ENCODE results near the gene CFAP299. TPM values are rescaled to one million over a fixed set of nuclear protein-coding genes. Genes with fewer than 3 reads are reported as not detected.

CFAP299 gene
- total RNA-seq, 2 experiments from 2014 or later: not detected

- Mint-ChIP-seq H3K27ac (no peak overlapping the region), H3K36me3 (ENCODE audit: low read depth) (no peaks in the 10 kb centered on the region), H3K27me3 (peaks cover 5% of the 10 kb centered on the region), H3K4me1 (peaks cover 1% of the 10 kb centered on the region), H3K9me3 (ENCODE audit: low read depth) (no peaks in the 10 kb centered on the region), H3K4me3 (no peak overlapping the region)
- intact Hi-C loops (cut with DNase I, micrococcal nuclease): loop anchor here in 1 of 2 experiments (2.0 kb wide), 1 partner anchor 17 kb away; no protein-coding TSS in a partner anchor
- ATAC-seq (no peak), DNase-seq (no peak)
- ChIA-PET POLR2A (no interaction called here), CTCF (no interaction called here)
Measured at GRCh38 chr4:80875642-80876041, 540.1 kb downstream of the CFAP299 start.

GRCh38 chr4:80876810-80877209, 541.3 kb downstream of the CFAP299 start:
- ChIA-PET POLR2A (no interaction called here), CTCF (no interaction called here)
- H3K27ac Mint-ChIP-seq: no peak overlapping the region
- peaks cover 1% of the 10 kb centered on the region for H3K4me1 Mint-ChIP-seq
- peaks cover 2% of the 10 kb centered on the region for H3K9me3 Mint-ChIP-seq (ENCODE audit: low read depth)
- H3K27me3 Mint-ChIP-seq: peaks cover 5% of the 10 kb centered on the region
- DNase-seq (no peak), ATAC-seq (no peak)
- H3K36me3 Mint-ChIP-seq (ENCODE audit: low read depth): no peaks in the 10 kb centered on the region
- H3K4me3 Mint-ChIP-seq: no peak overlapping the region
- intact Hi-C loops (cut with DNase I, micrococcal nuclease): loop anchor here in 1 of 2 experiments (2.0 kb wide), 1 partner anchor 16 kb away; no protein-coding TSS in a partner anchor

GRCh38 chr4:80878218-80878617, 542.7 kb downstream of the CFAP299 start:
- Mint-ChIP-seq H3K4me1 (peaks cover 1% of the 10 kb centered on the region), H3K27ac (no peak overlapping the region), H3K4me3 (no peak overlapping the region), H3K27me3 (peaks cover 5% of the 10 kb centered on the region), H3K36me3 (ENCODE audit: low read depth) (no peaks in the 10 kb centered on the region), H3K9me3 (ENCODE audit: low read depth) (peaks cover 2% of the 10 kb centered on the region)
- ChIA-PET CTCF (no interaction called here), POLR2A (no interaction called here)
- intact Hi-C loops (cut with DNase I, micrococcal nuclease): no loop called here
- DNase-seq (no peak), ATAC-seq (no peak)

- ChIA-PET CTCF (interaction anchor here (0.7 to 1.0 kb wide), 2 partner anchors 12 to 495 kb away, joined by 3 read pairs; no protein-coding TSS in a partner anchor), POLR2A (no interaction called here)
- intact Hi-C loops (cut with DNase I, micrococcal nuclease): no loop called here
- no peak overlapping the region for H3K27ac Mint-ChIP-seq
- no peak for DNase-seq
- no peak overlapping the region for H3K4me3 Mint-ChIP-seq
- ATAC-seq: peak; percentile 23
- peaks cover 4% of the 10 kb centered on the region for H3K27me3 Mint-ChIP-seq
- no peaks in the 10 kb centered on the region for H3K4me1 Mint-ChIP-seq
- no peaks in the 10 kb centered on the region for H3K36me3 Mint-ChIP-seq (ENCODE audit: low read depth)
- H3K9me3 Mint-ChIP-seq (ENCODE audit: low read depth): peaks cover 5% of the 10 kb centered on the region
Measured at GRCh38 chr4:80897537-80898303, 562.2 kb downstream of the CFAP299 start.

GRCh38 chr4:80900908-80901307, 565.4 kb downstream of the CFAP299 start:
- Mint-ChIP-seq H3K27ac (no peak overlapping the region), H3K4me3 (no peak overlapping the region), H3K9me3 (ENCODE audit: low read depth) (peaks cover 2% of the 10 kb centered on the region), H3K36me3 (ENCODE audit: low read depth) (no peaks in the 10 kb centered on the region), H3K4me1 (no peaks in the 10 kb centered on the region), H3K27me3 (peaks cover 2% of the 10 kb centered on the region)
- CTCF ChIA-PET: no interaction called here
- no peak for DNase-seq
- POLR2A ChIA-PET: no interaction called here
- intact Hi-C loops (cut with DNase I, micrococcal nuclease): no loop called here
- ATAC-seq: no peak

- DNase-seq (no peak), ATAC-seq (no peak)
- Mint-ChIP-seq H3K36me3 (ENCODE audit: low read depth) (no peaks in the 10 kb centered on the region), H3K27me3 (peaks cover 2% of the 10 kb centered on the region), H3K9me3 (ENCODE audit: low read depth) (peaks cover 12% of the 10 kb centered on the region), H3K4me3 (no peak overlapping the region), H3K4me1 (no peaks in the 10 kb centered on the region), H3K27ac (no peak overlapping the region)
- POLR2A ChIA-PET: no interaction called here
- intact Hi-C loops (cut with DNase I, micrococcal nuclease): no loop called here
- CTCF ChIA-PET: no interaction called here
Measured at GRCh38 chr4:80903020-80903419, 567.5 kb downstream of the CFAP299 start.

GRCh38 chr4:80909938-80910337, 574.4 kb downstream of the CFAP299 start:
- Mint-ChIP-seq H3K27ac (no peak overlapping the region), H3K36me3 (ENCODE audit: low read depth) (no peaks in the 10 kb centered on the region), H3K4me3 (no peak overlapping the region), H3K4me1 (peaks cover 2% of the 10 kb centered on the region), H3K27me3 (no peaks in the 10 kb centered on the region), H3K9me3 (ENCODE audit: low read depth) (peaks cover 12% of the 10 kb centered on the region)
- ChIA-PET CTCF (interaction anchor here (0.8 kb wide), 1 partner anchor 13 kb away, joined by 3 read pairs; no protein-coding TSS in a partner anchor), POLR2A (no interaction called here)
- intact Hi-C loops (cut with DNase I, micrococcal nuclease): no loop called here
- ATAC-seq (no peak), DNase-seq (no peak)

GRCh38 chr4:80911458-80911857, 575.9 kb downstream of the CFAP299 start:
- H3K27me3 Mint-ChIP-seq: peaks cover 2% of the 10 kb centered on the region
- H3K36me3 Mint-ChIP-seq (ENCODE audit: low read depth): no peaks in the 10 kb centered on the region
- peaks cover 2% of the 10 kb centered on the region for H3K4me1 Mint-ChIP-seq
- H3K9me3 Mint-ChIP-seq (ENCODE audit: low read depth): peaks cover 6% of the 10 kb centered on the region
- H3K27ac Mint-ChIP-seq: no peak overlapping the region
- no peak for DNase-seq
- POLR2A ChIA-PET: no interaction called here
- no peak overlapping the region for H3K4me3 Mint-ChIP-seq
- intact Hi-C loops (cut with DNase I, micrococcal nuclease): no loop called here
- ATAC-seq: no peak
- CTCF ChIA-PET: no interaction called here

GRCh38 chr4:80912350-80912749, 576.8 kb downstream of the CFAP299 start:
- ChIA-PET CTCF (no interaction called here), POLR2A (no interaction called here)
- Mint-ChIP-seq H3K4me1 (peaks cover 2% of the 10 kb centered on the region), H3K36me3 (ENCODE audit: low read depth) (no peaks in the 10 kb centered on the region), H3K9me3 (ENCODE audit: low read depth) (peaks cover under 1% of the 10 kb centered on the region), H3K4me3 (no peak overlapping the region), H3K27me3 (peaks cover 2% of the 10 kb centered on the region), H3K27ac (no peak overlapping the region)
- DNase-seq (no peak), ATAC-seq (no peak)
- intact Hi-C loops (cut with DNase I, micrococcal nuclease): no loop called here

GRCh38 chr4:80913381-80913780, 577.9 kb downstream of the CFAP299 start:
- peaks cover 2% of the 10 kb centered on the region for H3K27me3 Mint-ChIP-seq
- ChIA-PET POLR2A (no interaction called here), CTCF (interaction anchor here (0.9 kb wide), 1 partner anchor 121 kb away, joined by 3 read pairs; no protein-coding TSS in a partner anchor)
- H3K27ac Mint-ChIP-seq: no peak overlapping the region
- H3K36me3 Mint-ChIP-seq (ENCODE audit: low read depth): no peaks in the 10 kb centered on the region
- intact Hi-C loops (cut with DNase I, micrococcal nuclease): no loop called here
- DNase-seq (peak; percentile 26), ATAC-seq (no peak)
- H3K4me1 Mint-ChIP-seq: peaks cover 2% of the 10 kb centered on the region
- H3K9me3 Mint-ChIP-seq (ENCODE audit: low read depth): no peaks in the 10 kb centered on the region
- no peak overlapping the region for H3K4me3 Mint-ChIP-seq

- H3K9me3 Mint-ChIP-seq (ENCODE audit: low read depth): no peaks in the 10 kb centered on the region
- no peak overlapping the region for H3K4me3 Mint-ChIP-seq
- intact Hi-C loops (cut with DNase I, micrococcal nuclease): no loop called here
- H3K4me1 Mint-ChIP-seq: peaks cover 2% of the 10 kb centered on the region
- ChIA-PET CTCF (no interaction called here), POLR2A (no interaction called here)
- ATAC-seq (no peak), DNase-seq (no peak)
- H3K27me3 Mint-ChIP-seq: peaks cover 2% of the 10 kb centered on the region
- H3K27ac Mint-ChIP-seq: no peak overlapping the region
- no peaks in the 10 kb centered on the region for H3K36me3 Mint-ChIP-seq (ENCODE audit: low read depth)
Measured at GRCh38 chr4:80916770-80917169, 581.2 kb downstream of the CFAP299 start.

GRCh38 chr4:80918004-80918403, 582.5 kb downstream of the CFAP299 start:
- intact Hi-C loops (cut with DNase I, micrococcal nuclease): no loop called here
- H3K9me3 Mint-ChIP-seq (ENCODE audit: low read depth): no peaks in the 10 kb centered on the region
- no peak overlapping the region for H3K27ac Mint-ChIP-seq
- H3K4me1 Mint-ChIP-seq: peaks cover 2% of the 10 kb centered on the region
- ATAC-seq: no peak
- no peak overlapping the region for H3K4me3 Mint-ChIP-seq
- peaks cover 2% of the 10 kb centered on the region for H3K27me3 Mint-ChIP-seq
- no peaks in the 10 kb centered on the region for H3K36me3 Mint-ChIP-seq (ENCODE audit: low read depth)
- ChIA-PET POLR2A (no interaction called here), CTCF (interaction anchor here (0.7 kb wide), 1 partner anchor 145 kb away, joined by 3 read pairs; no protein-coding TSS in a partner anchor)
- DNase-seq: no peak
